HCT116 (cell line): ENCODE data around the gene FNDC1. TPM values are rescaled to one million over a fixed set of nuclear protein-coding genes. Genes with fewer than 3 reads are reported as not detected.

Source experiments
- ATAC-seq: fragments of 200-7000 bp; cut with Tn5 transposase; 2 replicates; pipeline ENCODE4 v1.9.1; 2020; ENCODE audit warnings: mild to moderate bottlenecking, moderate library complexity
- BruUV-seq: library from RNA; stranded (reverse); fragments of 400-500 nt; replicated peaks from 2 replicates; lab custom pipeline; 2021; lab: Mats Ljungman, UMichigan
- CTCF ChIA-PET: fragments of 300-600 bp; sonication (Branson Sonifier 250); formaldehyde crosslinking; loops from one replicate; lab custom pipeline; 2021; ENCODE audit warnings: antibody characterized with exemption; lab: Charles Lee
- POLR2A ChIA-PET: fragments of 300-600, 350-600 bp; sonication (Branson Sonifier 250); formaldehyde crosslinking; loops from one replicate; lab custom pipeline; 2021; ENCODE audit warnings: antibody characterized with exemption; lab: Charles Lee
- RAD21 ChIA-PET, 2 experiments: fragments of 300-600 bp; sonication (Branson Sonifier 250); formaldehyde crosslinking; loops; one replicate each; lab custom pipeline; 2023; ENCODE audit warnings: low total read pairs in 2 of 2; ENCODE audit not compliant: uncharacterized antibody in 2 of 2, unreplicated experiment in 2 of 2, low non-redundant PET in 1 of 2; lab: Charles Lee
- DNase-seq: peaks from one replicate; pipeline ENCODE4 v3.0.0-alpha.2; 2010; ENCODE audit warnings: low read depth, low spot score
- H2AFZ ChIP-seq: fragments of 200-600 bp; shearing (Covaris generic), sonication (generic); 2 replicates; pipeline ENCODE4 v1.6.1; 2017; ENCODE audit warnings: low read depth, mixed run types, mixed read lengths, antibody characterized with exemption, low read length; ENCODE audit not compliant: poor library complexity, severe bottlenecking
- H3K27ac ChIP-seq: 2 replicates; pipeline ENCODE4 v1.5.1; 2012; ENCODE audit warnings: low read depth, low read length
- H3K27me3 ChIP-seq: fragments of 200-600 bp; sonication (generic); 2 replicates; pipeline ENCODE4 v1.6.1; 2016; ENCODE audit warnings: mixed run types, low read length, mixed read lengths; ENCODE audit not compliant: insufficient read depth
- H3K36me3 ChIP-seq, 2 experiments: fragments of 200-500 bp in 1 of 2; fragments of 200-600 bp in 1 of 2; sonication (Bioruptor generic) in 1 of 2; sonication (generic) in 1 of 2; 2 replicates each; pipeline versions ENCODE4 v1.5.1 to v1.6.1; 2014 to 2016; ENCODE audit warnings: low read length in 2 of 2, inconsistent platforms in 1 of 2, mixed read lengths in 1 of 2, mixed run types in 1 of 2; ENCODE audit not compliant: insufficient read depth in 2 of 2, control insufficient read depth in 1 of 2
- H3K4me1 ChIP-seq, 2 experiments: fragments of 200-600 bp in 1 of 2; sonication (generic) in 1 of 2; 2 replicates each; pipeline versions ENCODE4 v1.5.1 to v1.6.1; 2012 to 2017; ENCODE audit warnings: low read length in 2 of 2, inconsistent platforms in 1 of 2, mild to moderate bottlenecking in 1 of 2, mixed read lengths in 1 of 2, mixed run types in 1 of 2, moderate library complexity in 1 of 2; ENCODE audit not compliant: insufficient read depth in 2 of 2, control insufficient read depth in 1 of 2
- H3K4me2 ChIP-seq: fragments of 200-600 bp; sonication (generic); 2 replicates; pipeline ENCODE4 v1.6.1; 2017; ENCODE audit warnings: mixed run types, low read length, mixed read lengths
- H3K4me3 ChIP-seq, 2 experiments: fragments of 200-600 bp in 1 of 2; sonication (generic) in 1 of 2; replicated peaks in 1 of 2; 2 replicates each; pipeline ENCODE4 v1.5.1; 2011 to 2016; ENCODE audit warnings: low read length in 2 of 2, control low read depth in 1 of 2, low read depth in 1 of 2, mild to moderate bottlenecking in 1 of 2, mixed read lengths in 1 of 2, mixed run types in 1 of 2
- H3K79me2 ChIP-seq: fragments of 200-600 bp; sonication (generic); 2 replicates; pipeline ENCODE4 v1.6.1; 2017; ENCODE audit warnings: mild to moderate bottlenecking, mixed run types, low read length, moderate library complexity, mixed read lengths; ENCODE audit not compliant: insufficient read depth
- H3K9ac ChIP-seq: fragments of 200-600 bp; sonication (generic); 2 replicates; pipeline ENCODE4 v1.6.1; 2016; ENCODE audit warnings: low read length, mixed read lengths
- H3K9me2 ChIP-seq: fragments of 200-600 bp; sonication (generic), shearing (Covaris generic); 2 replicates; pipeline ENCODE4 v1.6.1; 2017; ENCODE audit warnings: mixed run types, mild to moderate bottlenecking, moderate library complexity; ENCODE audit not compliant: insufficient read depth
- H3K9me3 ChIP-seq, 2 experiments: fragments of 200-500 bp in 1 of 2; fragments of 200-600 bp in 1 of 2; sonication (Bioruptor generic) in 1 of 2; sonication (generic) in 1 of 2; 2 replicates each; pipeline ENCODE4 v1.6.1; 2014 to 2017; ENCODE audit warnings: low read length in 2 of 2, mixed read lengths in 2 of 2, inconsistent platforms in 1 of 2, low read depth in 1 of 2, mild to moderate bottlenecking in 1 of 2, mixed run types in 1 of 2, moderate library complexity in 1 of 2; ENCODE audit not compliant: control insufficient read depth in 1 of 2, insufficient read depth in 1 of 2
- H4K20me1 ChIP-seq: fragments of 200-600 bp; sonication (generic), shearing (Covaris generic); 2 replicates; pipeline ENCODE4 v1.6.1; 2017; ENCODE audit warnings: mixed run types, mild to moderate bottlenecking, moderate library complexity; ENCODE audit not compliant: insufficient read depth
- EZH2 ChIP-seq: fragments of 200-600 bp; sonication (generic); IDR thresholded peaks from 2 replicates; pipeline ENCODE4 v1.6.1; 2017; ENCODE audit warnings: antibody characterized with exemption, mixed run types
- POLR2AphosphoS5 ChIP-seq: IDR thresholded peaks from 2 replicates; pipeline ENCODE4 v1.6.1; 2011; ENCODE audit warnings: mild to moderate bottlenecking, low read depth, low read length, moderate library complexity
- RAD21 ChIP-seq: IDR thresholded peaks from 2 replicates; pipeline ENCODE4 v1.6.1; 2012; ENCODE audit warnings: low read depth, mild to moderate bottlenecking
- intact Hi-C: fragments of 100-400 bp; cut with micrococcal nuclease; formaldehyde crosslinking; loops from 2 replicates; pipeline ENCODE4 v1.10.0; 2022
- total RNA-seq: library from RNA; stranded (reverse); gene quantifications from one replicate; pipeline ENCODE4 v1.2.1, GENCODE V29; 2021; ENCODE audit not compliant: unreplicated experiment
- TF ChIP-seq, protein P1 (sequence below): IDR thresholded peaks from 2 replicates; pipeline ENCODE4 v1.6.1; 2011; ENCODE audit warnings: mild to moderate bottlenecking, low read length, moderate library complexity; ENCODE audit not compliant: insufficient replicate concordance; ENCODE audit errors: extremely low read depth

The FNDC1 gene
- total RNA-seq, 1 experiment from 2014 or later = 0.07 TPM

DNA sequence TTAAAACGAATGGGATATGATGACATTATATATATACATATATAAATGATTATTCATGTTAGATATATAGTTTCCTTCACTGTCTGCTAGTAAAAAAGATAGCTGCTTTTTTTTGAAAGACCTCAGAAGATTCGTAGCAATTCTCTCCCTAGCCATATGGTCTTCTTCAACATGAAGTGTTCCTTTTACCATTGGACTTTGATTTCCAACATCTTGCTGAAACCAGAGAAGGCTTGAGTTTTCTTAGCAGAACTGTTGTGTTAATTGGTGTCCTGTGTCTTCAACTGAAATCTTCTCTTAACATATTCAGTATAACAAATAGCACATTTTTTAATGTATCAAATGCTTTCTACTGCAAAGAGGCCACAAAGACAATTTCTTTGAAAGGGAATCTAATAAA is 55.3 kb downstream of the FNDC1 start:
- ChIA-PET CTCF (no interaction called here), RAD21 (no interaction called here), POLR2A (no interaction called here)
- Histone ChIP-seq H3K9me3 (no peaks in the 10 kb centered on the region), H3K4me3 (no peak overlapping the region), H3K4me1 (no peaks in the 10 kb centered on the region), H3K27ac (no peak overlapping the region), H2AFZ (no peak overlapping the region), H3K9ac (no peak overlapping the region), H3K4me2 (no peak overlapping the region), H3K27me3 (peaks cover 69% of the 10 kb centered on the region), H4K20me1 (no peaks in the 10 kb centered on the region), H3K79me2 (no peaks in the 10 kb centered on the region), H3K36me3 (no peaks in the 10 kb centered on the region), H3K9me2 (no peaks in the 10 kb centered on the region)
- no TSS peak for BruUV-seq
- TF ChIP-seq RAD21 (no peak), EZH2 (no peak)
- TF ChIP-seq, protein P1, sequence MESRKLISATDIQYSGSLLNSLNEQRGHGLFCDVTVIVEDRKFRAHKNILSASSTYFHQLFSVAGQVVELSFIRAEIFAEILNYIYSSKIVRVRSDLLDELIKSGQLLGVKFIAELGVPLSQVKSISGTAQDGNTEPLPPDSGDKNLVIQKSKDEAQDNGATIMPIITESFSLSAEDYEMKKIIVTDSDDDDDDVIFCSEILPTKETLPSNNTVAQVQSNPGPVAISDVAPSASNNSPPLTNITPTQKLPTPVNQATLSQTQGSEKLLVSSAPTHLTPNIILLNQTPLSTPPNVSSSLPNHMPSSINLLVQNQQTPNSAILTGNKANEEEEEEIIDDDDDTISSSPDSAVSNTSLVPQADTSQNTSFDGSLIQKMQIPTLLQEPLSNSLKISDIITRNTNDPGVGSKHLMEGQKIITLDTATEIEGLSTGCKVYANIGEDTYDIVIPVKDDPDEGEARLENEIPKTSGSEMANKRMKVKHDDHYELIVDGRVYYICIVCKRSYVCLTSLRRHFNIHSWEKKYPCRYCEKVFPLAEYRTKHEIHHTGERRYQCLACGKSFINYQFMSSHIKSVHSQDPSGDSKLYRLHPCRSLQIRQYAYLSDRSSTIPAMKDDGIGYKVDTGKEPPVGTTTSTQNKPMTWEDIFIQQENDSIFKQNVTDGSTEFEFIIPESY = no peak
- DNase-seq (no peak), ATAC-seq (no peak)
- intact Hi-C loops = no loop called here

DNA sequence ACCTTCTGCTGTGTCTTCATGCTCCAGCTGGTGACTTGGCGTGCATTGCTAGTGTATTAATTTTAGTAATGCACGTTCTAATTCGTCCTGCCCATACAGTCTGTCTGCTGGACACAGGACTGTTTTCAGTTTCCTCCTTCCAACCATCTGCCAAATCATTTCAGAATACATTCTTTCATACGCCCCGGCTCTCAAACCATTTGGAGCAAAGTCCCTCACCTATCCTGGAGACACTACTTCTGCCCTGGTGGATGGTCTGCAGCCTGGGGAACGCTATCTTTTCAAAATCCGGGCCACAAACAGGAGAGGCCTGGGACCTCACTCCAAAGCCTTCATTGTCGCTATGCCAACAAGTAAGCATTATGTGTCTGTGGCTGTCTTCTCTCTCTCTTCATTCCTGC is 60.5 kb downstream of the FNDC1 start:
- POLR2A ChIA-PET = no interaction called here
- intact Hi-C loops = no loop called here
- TF ChIP-seq EZH2 = no peak
- TF ChIP-seq POLR2AphosphoS5 = no peak
- TF ChIP-seq, protein P1 = no peak
- Histone ChIP-seq H3K9ac (no peak overlapping the region), H3K27me3 (peaks cover 33% of the 10 kb centered on the region), H3K36me3 (no peaks in the 10 kb centered on the region), H3K79me2 (no peaks in the 10 kb centered on the region), H2AFZ (no peak overlapping the region), H3K4me1 (no peaks in the 10 kb centered on the region), H3K9me3 (no peaks in the 10 kb centered on the region), H3K4me3 (no peak overlapping the region), H3K4me2 (no peak overlapping the region), H3K9me2 (no peaks in the 10 kb centered on the region), H4K20me1 (no peaks in the 10 kb centered on the region), H3K27ac (no peak overlapping the region)
- no peak for DNase-seq
- BruUV-seq = no TSS peak
- RAD21 ChIA-PET = no interaction called here
- ATAC-seq = no peak
- CTCF ChIA-PET = no interaction called here
